SH-SY5Y (cell line): ENCODE measurements around the gene EHD1.

ENCODE experiments used
- GATA2 ChIP-seq: IDR thresholded peaks from 2 replicates; pipeline ENCODE4 v1.6.1; 2011; ENCODE audit warnings: mild to moderate bottlenecking, low read depth, low read length
- GATA3 ChIP-seq: IDR thresholded peaks from 2 replicates; pipeline ENCODE4 v1.6.1; 2011; ENCODE audit warnings: low read depth, mild to moderate bottlenecking, low read length, moderate library complexity

- TF ChIP-seq GATA2, result no peak
- TF ChIP-seq GATA3, result no peak
Observed at GRCh38 chr11:64829536-64830251, 48.7 kb downstream of the EHD1 start.
